GM12874 (cell line): Measurements from ENCODE around the gene ITGB8.

Source experiments
- CTCF ChIP-seq: IDR thresholded peaks from 2 replicates; pipeline ENCODE4 v1.5.1; 2011; ENCODE audit warnings: low read depth, mild to moderate bottlenecking, control low read depth, low read length, moderate library complexity; ENCODE audit not compliant: insufficient read depth

The ITGB8 gene

GRCh38 chr7:20385126-20385525, 54.4 kb downstream of the ITGB8 start:
- TF ChIP-seq CTCF, result no peak

GRCh38 chr7:20388084-20388483, 57.4 kb downstream of the ITGB8 start:
- no peak for TF ChIP-seq CTCF

GRCh38 chr7:20393021-20393610, 62.4 kb downstream of the ITGB8 start:
- TF ChIP-seq CTCF, result no peak

- TF ChIP-seq CTCF, result no peak
Measured at GRCh38 chr7:20393616-20394015, 62.9 kb downstream of the ITGB8 start.

- no peak for TF ChIP-seq CTCF
Measured at GRCh38 chr7:20394284-20394683, 63.6 kb downstream of the ITGB8 start.

GRCh38 chr7:20395104-20395503, 64.4 kb downstream of the ITGB8 start:
- TF ChIP-seq CTCF, result no peak

GRCh38 chr7:20395511-20395910, 64.8 kb downstream of the ITGB8 start:
- TF ChIP-seq CTCF, result no peak

- no peak for TF ChIP-seq CTCF
Measured at GRCh38 chr7:20399521-20399920, 68.8 kb downstream of the ITGB8 start.
